Measurements from ENCODE around the gene ADCK1.
A peak's percentile ranks its signal among the peaks of the same experiment; 100 is the strongest.

DNA sequence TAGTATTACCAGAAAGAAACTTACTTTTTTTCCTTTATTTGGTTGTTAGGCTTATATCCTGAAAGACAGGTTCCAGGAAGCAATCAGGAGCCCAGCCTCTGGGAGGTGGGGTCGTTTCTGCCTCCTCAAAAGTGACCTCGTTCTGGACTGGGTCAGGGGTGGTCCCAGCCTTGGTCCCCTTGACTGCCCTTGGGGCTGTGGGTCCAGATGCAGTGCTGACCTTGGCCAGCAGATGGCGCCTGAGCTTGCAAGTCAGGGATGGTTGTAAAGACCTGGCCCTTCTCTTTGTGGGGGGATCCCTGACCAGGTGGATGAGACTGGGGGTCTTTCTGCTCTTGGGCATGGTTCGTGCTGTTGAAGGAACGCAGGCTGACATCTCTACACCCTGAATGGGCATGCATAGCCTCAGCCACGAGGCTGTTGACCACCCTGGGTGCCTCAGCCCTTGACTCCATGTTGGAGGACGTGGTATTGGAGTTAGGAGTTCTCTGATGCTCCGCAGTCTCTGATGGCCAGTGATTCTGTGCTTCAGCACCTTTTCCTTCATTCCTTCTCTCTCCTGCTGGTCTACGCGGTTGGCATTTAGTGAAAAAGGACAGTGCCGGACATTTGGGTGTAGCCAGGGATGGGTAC, 62.4 kb downstream of the ADCK1 start:
- no peak for TF ChIP-seq EZH2phosphoT487 (IDR thresholded peaks at IDR 0.05; ENCODE audit: low read depth, severe bottlenecking, unreplicated experiment)
- peak; percentile 95 for TF ChIP-seq CTCF (IDR thresholded peaks at IDR 0.05; ENCODE audit: poor library complexity)
